Fibroblast of mammary gland (primary cell): ENCODE measurements around the gene LBP.

Experiments used
- DNase-seq: peaks from one replicate; pipeline ENCODE4 v3.0.0-alpha.2; 2010; ENCODE audit warnings: low read depth
- H3K4me3 ChIP-seq: 2 replicates; pipeline ENCODE4 v1.5.1; 2011; ENCODE audit warnings: low read depth, mild to moderate bottlenecking, low read length, moderate library complexity; ENCODE audit not compliant: control insufficient read depth
- TF ChIP-seq, protein P1 (sequence below): conservative IDR thresholded peaks from 2 replicates; pipeline ENCODE4 v1.5.1; 2011; ENCODE audit warnings: low read depth, low read length, inconsistent platforms; ENCODE audit not compliant: control insufficient read depth, insufficient read depth

Gene LBP

DNA sequence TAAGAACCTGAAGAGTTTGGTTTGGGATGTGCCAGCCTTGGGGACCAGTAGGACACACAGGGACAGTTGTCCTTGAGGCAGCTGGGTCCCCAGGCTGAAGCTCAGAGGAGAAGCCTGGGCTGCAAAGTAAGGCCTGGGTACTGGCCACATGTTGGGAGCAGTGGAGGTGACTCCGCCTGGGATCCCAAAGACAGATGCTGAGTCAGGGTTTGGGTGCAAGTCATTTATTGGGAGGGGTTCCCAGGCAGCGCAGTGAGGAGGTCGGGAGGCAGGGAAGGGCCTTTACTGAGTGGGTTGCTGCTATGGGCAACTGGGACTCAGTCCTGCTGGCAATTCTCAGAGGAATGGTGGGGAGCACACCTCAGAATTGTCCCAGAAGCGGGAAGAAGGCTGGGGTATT, 29.9 kb upstream of the LBP start:
- H3K4me3 ChIP-seq, result no peak overlapping the region
- DNase-seq, result no peak
- TF ChIP-seq, protein P1, sequence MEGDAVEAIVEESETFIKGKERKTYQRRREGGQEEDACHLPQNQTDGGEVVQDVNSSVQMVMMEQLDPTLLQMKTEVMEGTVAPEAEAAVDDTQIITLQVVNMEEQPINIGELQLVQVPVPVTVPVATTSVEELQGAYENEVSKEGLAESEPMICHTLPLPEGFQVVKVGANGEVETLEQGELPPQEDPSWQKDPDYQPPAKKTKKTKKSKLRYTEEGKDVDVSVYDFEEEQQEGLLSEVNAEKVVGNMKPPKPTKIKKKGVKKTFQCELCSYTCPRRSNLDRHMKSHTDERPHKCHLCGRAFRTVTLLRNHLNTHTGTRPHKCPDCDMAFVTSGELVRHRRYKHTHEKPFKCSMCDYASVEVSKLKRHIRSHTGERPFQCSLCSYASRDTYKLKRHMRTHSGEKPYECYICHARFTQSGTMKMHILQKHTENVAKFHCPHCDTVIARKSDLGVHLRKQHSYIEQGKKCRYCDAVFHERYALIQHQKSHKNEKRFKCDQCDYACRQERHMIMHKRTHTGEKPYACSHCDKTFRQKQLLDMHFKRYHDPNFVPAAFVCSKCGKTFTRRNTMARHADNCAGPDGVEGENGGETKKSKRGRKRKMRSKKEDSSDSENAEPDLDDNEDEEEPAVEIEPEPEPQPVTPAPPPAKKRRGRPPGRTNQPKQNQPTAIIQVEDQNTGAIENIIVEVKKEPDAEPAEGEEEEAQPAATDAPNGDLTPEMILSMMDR, result no peak

DNA sequence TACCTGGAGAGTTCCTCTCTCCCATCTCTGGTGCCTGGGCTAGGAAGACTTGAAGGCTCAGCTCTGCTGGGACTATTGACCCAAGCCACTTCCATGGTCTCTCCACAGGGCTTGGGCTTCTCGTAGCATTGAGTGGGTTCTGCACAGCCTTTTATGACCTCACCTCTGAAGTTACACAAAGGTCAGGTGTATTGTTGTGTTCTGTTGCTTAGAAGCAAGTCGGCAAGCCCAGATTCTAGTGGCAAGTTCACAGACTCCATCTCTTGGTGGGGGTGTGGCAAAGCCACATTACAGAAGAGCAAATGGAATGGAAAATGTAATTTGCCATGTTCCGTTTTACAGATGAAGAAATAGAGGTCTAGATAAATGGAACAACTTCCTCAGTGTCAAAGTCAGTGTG, 28.9 kb upstream of the LBP start:
- no peak for DNase-seq
- H3K4me3 ChIP-seq, result no peak overlapping the region
- TF ChIP-seq, protein P1, result no peak

DNA sequence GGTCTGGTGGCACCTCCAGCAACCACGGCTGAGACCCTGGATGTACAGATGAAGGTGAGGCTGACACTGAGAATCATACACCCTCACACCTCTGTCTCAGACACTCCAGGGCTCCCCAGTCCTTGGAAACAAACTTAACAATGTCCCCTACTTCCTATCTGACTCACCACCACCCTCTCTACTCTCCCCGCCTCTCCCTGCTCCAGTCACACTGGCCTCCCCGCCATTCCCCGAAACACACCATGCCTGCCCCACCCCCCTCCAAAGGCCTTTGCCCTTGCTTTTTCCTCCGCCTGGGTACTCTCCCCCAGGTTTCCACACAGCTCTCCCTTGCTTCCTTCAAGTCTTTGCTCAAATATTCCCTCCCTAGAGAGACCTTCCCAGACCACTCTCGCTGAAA, 26.1 kb upstream of the LBP start:
- H3K4me3 ChIP-seq, result no peak overlapping the region
- DNase-seq, result no peak
- TF ChIP-seq, protein P1, result no peak

DNA sequence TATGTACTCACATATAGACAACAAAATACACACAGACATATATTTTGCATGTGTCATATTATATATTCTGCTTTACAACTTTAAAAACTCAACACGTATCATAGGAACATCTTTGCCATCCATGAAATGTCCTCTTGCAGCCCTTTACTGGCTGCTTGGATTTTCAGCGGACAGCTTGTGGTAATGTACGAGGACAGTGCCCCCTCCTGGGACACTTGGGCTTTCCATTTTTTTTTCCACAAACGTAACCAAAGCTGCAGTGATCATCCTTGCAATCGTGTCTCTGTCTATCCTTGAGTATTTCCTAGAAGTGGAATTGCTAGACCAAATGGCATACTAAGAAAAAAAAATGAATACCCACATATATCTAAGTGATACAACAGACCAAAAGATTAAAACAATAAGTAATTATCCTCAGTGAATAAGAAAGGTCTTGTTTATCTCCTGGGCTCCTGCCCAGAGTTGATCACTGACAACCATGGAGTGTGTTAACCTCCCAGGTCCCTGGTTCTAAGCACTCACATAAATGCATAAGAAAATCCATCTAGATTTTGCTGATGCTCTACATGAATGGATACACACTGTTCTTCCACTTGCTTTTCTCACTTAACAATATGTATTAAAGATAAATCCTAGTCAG, 24.2 kb upstream of the LBP start:
- DNase-seq, result peak; percentile 73
- TF ChIP-seq, protein P1, result peak; percentile 80
- H3K4me3 ChIP-seq, result no peak overlapping the region

DNA sequence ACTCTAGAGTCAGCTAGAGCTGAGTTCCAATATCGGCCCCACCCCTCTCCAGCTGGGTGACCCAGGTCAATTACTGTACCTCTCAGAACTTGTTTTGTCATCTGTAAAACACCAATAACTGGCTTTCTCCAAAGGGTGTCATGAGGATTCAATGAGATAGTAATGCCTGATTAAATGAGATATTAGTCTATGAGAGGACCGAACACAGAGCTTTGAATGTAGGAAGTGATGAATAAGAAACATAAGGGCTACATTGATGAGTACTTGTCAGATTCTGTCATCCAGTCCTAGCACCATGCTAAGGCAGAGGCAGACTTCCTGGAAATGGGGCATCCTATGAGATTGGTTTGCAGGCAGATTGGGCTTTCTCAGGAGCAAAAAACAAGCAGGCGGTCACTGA, 22.1 kb upstream of the LBP start:
- DNase-seq, result no peak
- no peak overlapping the region for H3K4me3 ChIP-seq
- TF ChIP-seq, protein P1, result no peak

DNA sequence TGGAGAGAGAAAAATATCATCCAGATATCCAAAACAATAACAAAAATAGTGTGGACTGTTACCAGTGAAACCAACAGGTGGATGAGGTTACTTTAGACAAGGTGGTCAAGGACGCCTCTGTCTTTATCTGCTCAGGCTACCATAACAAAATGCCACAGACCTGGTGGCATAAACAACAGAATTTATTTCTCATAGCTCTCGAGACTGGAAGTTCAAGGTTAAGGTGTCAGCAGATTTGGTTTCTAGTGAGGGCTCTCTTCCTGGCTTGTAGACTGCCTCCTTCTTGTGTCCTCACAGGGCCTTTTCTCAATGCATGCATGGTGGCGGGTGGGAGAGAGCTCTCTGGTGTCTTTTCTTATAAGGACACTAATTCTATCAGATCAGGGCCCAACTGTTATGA, 21.1 kb upstream of the LBP start:
- no peak for DNase-seq
- H3K4me3 ChIP-seq, result no peak overlapping the region
- TF ChIP-seq, protein P1, result no peak

DNA sequence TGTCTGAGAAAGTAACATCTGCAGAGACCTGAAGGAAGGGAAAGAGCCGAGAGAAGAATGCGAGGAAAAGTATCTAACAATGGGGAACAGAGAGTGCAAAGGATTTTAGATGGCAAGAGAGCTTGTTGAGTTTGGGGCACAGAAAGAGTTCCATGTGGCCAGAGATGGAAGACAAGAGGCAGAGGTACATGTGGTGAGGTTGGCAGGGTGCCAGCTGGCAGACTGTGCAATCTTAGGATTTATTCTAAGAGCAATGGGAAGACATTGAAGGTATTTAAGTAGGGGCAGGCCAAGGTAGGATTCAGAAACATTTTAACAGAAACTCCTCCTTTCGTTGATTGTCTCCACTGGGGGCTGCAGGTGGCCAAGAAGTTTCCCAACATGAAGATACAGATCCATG, 20.4 kb upstream of the LBP start:
- H3K4me3 ChIP-seq, result no peak overlapping the region
- TF ChIP-seq, protein P1, result no peak
- no peak for DNase-seq
